Breast epithelium (tissue), 4 donors: ENCODE data around the gene RNF224. TPM values are rescaled to one million over a fixed set of nuclear protein-coding genes. Genes with fewer than 3 reads are reported as not detected.

Source experiments
- DNase-seq, 2 donors: peaks; one replicate each; pipeline ENCODE4 v3.0.0-alpha.2; 2019; ENCODE audit warnings: low spot score in 2 of 2
- H3K27ac ChIP-seq, 2 donors: fragments of 200-600 bp; sonication (generic) in 1 of 2; one replicate each; pipeline ENCODE4 v1.5.1; 2016 to 2019; ENCODE audit warnings: mild to moderate bottlenecking in 1 of 2
- H3K27me3 ChIP-seq, 2 donors: fragments of 200-600 bp; sonication (generic) in 1 of 2; one replicate each; pipeline versions ENCODE4 v1.5.1 to v1.6.0; 2017 to 2019; ENCODE audit warnings: control low read depth in 1 of 2, mild to moderate bottlenecking in 1 of 2
- H3K36me3 ChIP-seq: fragments of 200-600 bp; one replicate; pipeline ENCODE4 v1.5.1; 2019
- H3K4me1 ChIP-seq, 2 donors: fragments of 200-600 bp; sonication (generic); one replicate each; pipeline ENCODE4 v1.5.1; 2016 to 2019; ENCODE audit warnings: control low read depth in 1 of 2
- H3K4me3 ChIP-seq, 3 donors: fragments of 200-600 bp; sonication (generic); 1 replicate in 2 of 3; 2 replicates in 1 of 3; pipeline ENCODE4 v1.5.1; 2016 to 2019; ENCODE audit warnings: mild to moderate bottlenecking in 3 of 3, moderate library complexity in 2 of 3
- H3K9me3 ChIP-seq, 2 donors: fragments of 200-600 bp; sonication (generic) in 1 of 2; one replicate each; pipeline ENCODE4 v1.5.1; 2016 to 2019; ENCODE audit warnings: control low read depth in 1 of 2
- POLR2A ChIP-seq: fragments of 450-650 bp; IDR thresholded peaks from one replicate; pipeline ENCODE4 v1.6.1; 2016; ENCODE audit warnings: antibody characterized with exemption, mild to moderate bottlenecking, moderate library complexity
- POLR2AphosphoS5 ChIP-seq, 3 donors: sonication (generic); formaldehyde crosslinking; IDR thresholded peaks; one replicate each; pipeline ENCODE4 v1.6.1; 2017; ENCODE audit warnings: antibody characterized with exemption in 3 of 3
- intact Hi-C: fragments of 100-400 bp; cut with DNase I; formaldehyde crosslinking; loops from one replicate; pipeline ENCODE4 v1.15.1; 2023; ENCODE audit warnings: low total_unique reads
- total RNA-seq, 3 donors: library from RNA; depleted of rRNA; stranded (reverse); fragments of >200 nt; gene quantifications; one replicate each; pipeline ENCODE4 v1.1.0, GENCODE V29; 2016
- TF ChIP-seq, protein P1 (sequence below), 3 donors: fragments of 450-650 bp; IDR thresholded peaks; one replicate each; pipeline ENCODE4 v1.5.1; 2016 to 2017; ENCODE audit warnings: antibody characterized with exemption in 3 of 3, mild to moderate bottlenecking in 3 of 3, moderate library complexity in 3 of 3

Gene RNF224
- total RNA-seq, 3 donors from 2014 or later, result 0.29 TPM; not detected in 2

DNA sequence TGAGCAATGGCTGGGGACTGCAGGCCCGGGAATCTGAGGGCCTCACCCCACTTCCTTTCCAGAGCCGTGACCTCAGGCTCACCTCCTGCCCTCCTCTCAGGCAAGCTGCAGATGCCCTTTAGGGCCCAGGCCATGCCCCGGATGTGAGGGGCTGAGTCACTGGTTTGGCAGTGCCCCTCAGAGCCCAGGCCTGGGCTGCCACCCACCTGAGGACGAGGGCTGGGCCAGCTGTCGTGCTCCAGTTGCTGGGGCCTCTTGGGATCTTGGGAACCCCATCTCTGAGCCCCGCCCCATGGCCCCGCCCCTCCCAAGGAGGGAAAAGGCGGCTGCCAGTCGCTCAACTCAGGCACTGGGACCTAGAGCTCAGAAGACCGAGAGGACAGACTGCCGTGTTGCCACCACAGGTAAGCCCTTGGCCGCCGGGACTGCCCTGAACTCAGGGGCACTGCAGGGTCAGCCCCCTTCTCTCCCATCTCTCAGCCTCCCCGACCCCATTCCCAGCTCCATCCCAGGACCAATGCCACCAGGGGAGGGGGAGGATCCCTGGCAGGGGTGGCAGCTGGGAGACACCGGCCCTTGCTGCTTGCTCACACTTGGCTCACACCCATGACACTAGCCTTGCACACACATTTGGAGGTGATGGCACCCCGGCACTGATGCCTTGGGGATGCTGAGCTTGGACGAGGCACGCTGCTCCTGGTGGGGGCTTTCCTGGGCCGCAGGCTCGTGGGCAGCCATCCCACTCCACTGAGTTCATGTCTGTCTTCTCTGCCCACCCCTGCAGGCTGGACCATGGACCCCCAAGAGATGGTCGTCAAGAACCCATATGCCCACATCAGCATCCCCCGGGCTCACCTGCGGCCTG lies 2.2 kb upstream of the RNF224 start, which contains the start of gene CYSRT1:
CYSRT1 (plus strand) TSS at position 345 of the 865 bp plus-strand sequence; CDS start at position 793, 448 bp downstream.
- peak within 1 kb of the TSS; percentile 92 to 97 for H3K27ac ChIP-seq
- no peaks in the 10 kb centered on the region for H3K9me3 ChIP-seq
- H3K36me3 ChIP-seq, result no peaks in the 10 kb centered on the region
- DNase-seq, result no peak
- H3K4me1 ChIP-seq, result peaks cover 7% of the 10 kb centered on the region in 2 donors
- intact Hi-C loops, result loop anchor here (5.0 kb wide), 1 partner anchor 93 kb away; no protein-coding TSS in a partner anchor
- TF ChIP-seq, protein P1, sequence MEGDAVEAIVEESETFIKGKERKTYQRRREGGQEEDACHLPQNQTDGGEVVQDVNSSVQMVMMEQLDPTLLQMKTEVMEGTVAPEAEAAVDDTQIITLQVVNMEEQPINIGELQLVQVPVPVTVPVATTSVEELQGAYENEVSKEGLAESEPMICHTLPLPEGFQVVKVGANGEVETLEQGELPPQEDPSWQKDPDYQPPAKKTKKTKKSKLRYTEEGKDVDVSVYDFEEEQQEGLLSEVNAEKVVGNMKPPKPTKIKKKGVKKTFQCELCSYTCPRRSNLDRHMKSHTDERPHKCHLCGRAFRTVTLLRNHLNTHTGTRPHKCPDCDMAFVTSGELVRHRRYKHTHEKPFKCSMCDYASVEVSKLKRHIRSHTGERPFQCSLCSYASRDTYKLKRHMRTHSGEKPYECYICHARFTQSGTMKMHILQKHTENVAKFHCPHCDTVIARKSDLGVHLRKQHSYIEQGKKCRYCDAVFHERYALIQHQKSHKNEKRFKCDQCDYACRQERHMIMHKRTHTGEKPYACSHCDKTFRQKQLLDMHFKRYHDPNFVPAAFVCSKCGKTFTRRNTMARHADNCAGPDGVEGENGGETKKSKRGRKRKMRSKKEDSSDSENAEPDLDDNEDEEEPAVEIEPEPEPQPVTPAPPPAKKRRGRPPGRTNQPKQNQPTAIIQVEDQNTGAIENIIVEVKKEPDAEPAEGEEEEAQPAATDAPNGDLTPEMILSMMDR (IDR thresholded peaks at IDR 0.05), result no peak
- no peak for TF ChIP-seq POLR2AphosphoS5 (IDR thresholded peaks at IDR 0.05)
- TF ChIP-seq POLR2A, result no peak
- peaks cover 4 to 21% of the 10 kb centered on the region in 2 donors for H3K27me3 ChIP-seq
- peak within 1 kb of the TSS; percentile 70 to 85 (median 77) for H3K4me3 ChIP-seq

DNA sequence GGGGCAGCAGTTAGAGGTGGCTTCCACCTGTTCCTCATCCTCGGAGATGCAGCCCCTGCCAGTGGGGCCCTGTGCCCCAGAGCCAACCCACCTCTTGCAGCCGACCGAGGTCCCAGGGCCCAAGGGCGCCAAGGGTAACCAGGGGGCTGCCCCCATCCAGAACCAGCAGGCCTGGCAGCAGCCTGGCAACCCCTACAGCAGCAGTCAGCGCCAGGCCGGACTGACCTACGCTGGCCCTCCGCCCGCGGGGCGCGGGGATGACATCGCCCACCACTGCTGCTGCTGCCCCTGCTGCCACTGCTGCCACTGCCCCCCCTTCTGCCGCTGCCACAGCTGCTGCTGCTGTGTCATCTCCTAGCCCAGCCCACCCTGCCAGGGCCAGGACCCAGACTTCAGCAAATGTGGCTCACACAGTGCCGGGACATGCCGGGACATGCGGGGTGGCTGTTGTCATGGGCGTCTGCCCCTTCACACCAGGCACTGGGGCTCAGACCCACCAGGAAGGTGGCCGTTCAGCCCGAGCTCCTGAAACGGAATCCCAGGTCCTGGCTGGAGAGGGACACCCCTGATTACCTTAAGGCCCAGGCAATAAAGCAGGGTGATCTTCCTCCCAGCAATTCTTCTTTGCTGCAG lies 1.5 kb upstream of the RNF224 start:
- intact Hi-C loops, result loop anchor here (5.0 kb wide), 1 partner anchor 94 kb away; no protein-coding TSS in a partner anchor
- H3K27ac ChIP-seq, result peak overlapping the region; percentile 53 to 78
- H3K27me3 ChIP-seq, result peaks cover 4 to 28% of the 10 kb centered on the region in 2 donors
- no peak overlapping the region for H3K4me3 ChIP-seq
- no peak for TF ChIP-seq POLR2A
- TF ChIP-seq POLR2AphosphoS5 (IDR thresholded peaks at IDR 0.05), result no peak
- no peaks in the 10 kb centered on the region for H3K36me3 ChIP-seq
- no peak for DNase-seq
- peaks cover 7% of the 10 kb centered on the region in 2 donors for H3K4me1 ChIP-seq
- no peaks in the 10 kb centered on the region for H3K9me3 ChIP-seq

DNA sequence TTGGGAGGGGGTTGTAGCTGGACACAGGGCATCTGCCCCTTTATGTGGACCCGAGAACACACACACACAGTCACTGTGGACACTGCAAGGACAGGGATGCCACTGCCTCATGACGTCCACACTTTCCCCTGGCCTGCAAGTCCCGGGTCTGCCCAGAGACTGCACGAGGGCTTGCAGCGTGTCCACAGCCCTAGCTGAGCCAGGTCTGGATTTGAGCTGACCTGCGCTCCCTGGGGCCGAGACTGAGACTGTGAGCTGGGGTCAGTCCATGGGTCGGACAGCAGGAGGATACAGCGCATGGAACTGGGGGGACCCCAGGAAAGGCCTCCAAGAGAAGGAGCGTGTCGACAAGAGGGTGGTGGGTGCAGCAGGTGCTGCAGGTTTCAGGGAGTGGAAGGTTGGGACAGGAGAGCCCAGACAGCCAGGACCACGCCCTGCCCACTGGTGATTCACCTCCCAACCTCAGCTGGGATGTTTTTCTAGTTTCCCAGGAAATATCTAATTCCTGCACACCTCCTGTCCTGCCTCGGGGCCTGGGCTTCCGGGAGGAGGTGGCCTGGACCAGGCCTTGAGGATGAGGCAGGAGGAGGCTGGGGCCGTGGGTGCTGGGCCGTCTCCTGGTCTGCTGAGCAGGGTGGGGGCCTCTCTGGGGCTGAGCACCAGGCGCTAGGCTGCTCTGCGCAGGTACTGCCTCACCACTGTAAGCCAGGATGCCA lies 806 bp upstream of the RNF224 start:
- no peaks in the 10 kb centered on the region for H3K9me3 ChIP-seq
- H3K4me3 ChIP-seq, result peak overlapping the region in 1 of 3 donors; percentile 25
- no peaks in the 10 kb centered on the region for H3K36me3 ChIP-seq
- peaks cover 4 to 35% of the 10 kb centered on the region in 2 donors for H3K27me3 ChIP-seq
- peak overlapping the region; percentile 53 to 78 for H3K27ac ChIP-seq
- DNase-seq, result no peak
- peaks cover 7% of the 10 kb centered on the region in 2 donors for H3K4me1 ChIP-seq
- TF ChIP-seq POLR2A (no peak), POLR2AphosphoS5 (IDR thresholded peaks at IDR 0.05) (no peak)
- TF ChIP-seq, protein P1 (IDR thresholded peaks at IDR 0.05), result no peak
- intact Hi-C loops, result loop anchor here (5.0 kb wide), 1 partner anchor 94 kb away; no protein-coding TSS in a partner anchor

GRCh38 chr9:137227853-137228505 lies 677 bp downstream of the RNF224 start:
- Histone ChIP-seq H3K4me1 (peaks cover 7% of the 10 kb centered on the region in 2 donors), H3K27me3 (peaks cover 9 to 50% of the 10 kb centered on the region in 2 donors), H3K9me3 (no peaks in the 10 kb centered on the region), H3K27ac (no peak overlapping the region), H3K36me3 (no peaks in the 10 kb centered on the region), H3K4me3 (no peak overlapping the region)
- TF ChIP-seq POLR2A (no peak), POLR2AphosphoS5 (IDR thresholded peaks at IDR 0.05) (no peak)
- TF ChIP-seq, protein P1 (IDR thresholded peaks at IDR 0.05), result no peak
- DNase-seq, result no peak
- intact Hi-C loops, result loop anchor here (5.0 kb wide), 1 partner anchor 96 kb away; no protein-coding TSS in a partner anchor
